ENCODE data around the gene FAM98B.

DNA sequence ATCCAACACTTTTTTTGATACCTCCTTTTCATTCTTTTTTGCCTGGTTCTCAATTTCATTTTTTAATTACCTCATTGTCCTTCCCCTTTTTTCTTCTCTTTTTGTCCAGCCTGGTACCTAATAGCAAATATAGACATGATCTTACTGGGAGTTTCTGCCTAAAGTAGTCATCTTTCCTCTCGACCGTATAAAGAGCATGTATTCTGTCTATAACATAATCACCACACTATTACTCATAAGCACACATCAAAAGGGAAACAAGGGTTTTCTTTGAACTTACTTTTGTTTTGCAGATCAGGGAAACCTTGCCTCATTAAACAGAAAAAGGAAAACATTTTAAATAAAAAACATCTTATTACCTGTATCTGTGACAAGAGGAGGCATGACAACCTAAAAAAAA is 33.0 kb downstream of the FAM98B start:
- TF ChIP-seq, protein P1, sequence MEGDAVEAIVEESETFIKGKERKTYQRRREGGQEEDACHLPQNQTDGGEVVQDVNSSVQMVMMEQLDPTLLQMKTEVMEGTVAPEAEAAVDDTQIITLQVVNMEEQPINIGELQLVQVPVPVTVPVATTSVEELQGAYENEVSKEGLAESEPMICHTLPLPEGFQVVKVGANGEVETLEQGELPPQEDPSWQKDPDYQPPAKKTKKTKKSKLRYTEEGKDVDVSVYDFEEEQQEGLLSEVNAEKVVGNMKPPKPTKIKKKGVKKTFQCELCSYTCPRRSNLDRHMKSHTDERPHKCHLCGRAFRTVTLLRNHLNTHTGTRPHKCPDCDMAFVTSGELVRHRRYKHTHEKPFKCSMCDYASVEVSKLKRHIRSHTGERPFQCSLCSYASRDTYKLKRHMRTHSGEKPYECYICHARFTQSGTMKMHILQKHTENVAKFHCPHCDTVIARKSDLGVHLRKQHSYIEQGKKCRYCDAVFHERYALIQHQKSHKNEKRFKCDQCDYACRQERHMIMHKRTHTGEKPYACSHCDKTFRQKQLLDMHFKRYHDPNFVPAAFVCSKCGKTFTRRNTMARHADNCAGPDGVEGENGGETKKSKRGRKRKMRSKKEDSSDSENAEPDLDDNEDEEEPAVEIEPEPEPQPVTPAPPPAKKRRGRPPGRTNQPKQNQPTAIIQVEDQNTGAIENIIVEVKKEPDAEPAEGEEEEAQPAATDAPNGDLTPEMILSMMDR (IDR thresholded peaks at IDR 0.05) = no peak
- TF ChIP-seq POLR2A (IDR thresholded peaks at IDR 0.05) = no peak

All from testis (tissue), 2 donors.